ENCODE data around the gene CRELD1. TPM values are rescaled to one million over a fixed set of nuclear protein-coding genes. Genes with fewer than 3 reads are reported as not detected.

CRELD1 gene
- total RNA-seq, 1 donor from 2014 or later = 25.3 TPM

DNA sequence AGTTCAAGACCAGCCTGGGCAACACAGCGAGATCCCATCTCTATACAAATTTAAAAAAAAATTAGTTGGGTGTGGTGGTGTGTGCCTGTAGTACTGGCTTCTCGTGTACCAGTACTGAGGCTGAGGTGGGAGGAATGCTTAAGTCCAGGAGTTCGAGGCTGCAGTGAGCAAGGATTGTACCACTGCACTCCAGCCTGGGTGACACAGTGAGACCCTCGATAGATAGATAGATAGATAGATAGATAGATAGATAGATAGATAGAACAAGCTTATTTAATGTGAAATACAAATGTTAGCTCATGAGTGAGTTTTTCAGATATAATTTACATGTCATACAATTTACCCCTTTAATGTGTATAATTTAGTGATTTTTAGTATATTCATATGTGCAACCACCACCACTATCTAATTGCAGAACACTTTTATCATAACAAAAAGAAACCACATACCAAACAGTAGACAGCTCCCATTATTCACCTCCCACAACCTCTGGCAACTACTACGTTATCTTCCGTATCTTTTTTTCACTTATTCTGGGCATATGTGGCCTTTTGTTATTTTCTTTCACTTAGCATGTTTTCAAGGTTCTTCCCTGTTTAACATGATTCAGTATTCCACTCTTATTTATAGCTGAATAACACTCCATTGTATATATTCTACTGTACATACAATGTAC is 31.7 kb downstream of the CRELD1 start:
- H3K9me3 Mint-ChIP-seq (ENCODE audit: unreplicated experiment) = no peaks in the 10 kb centered on the region
- no peak for TF ChIP-seq CTCF (IDR thresholded peaks at IDR 0.05)
- H3K27ac Mint-ChIP-seq (ENCODE audit: unreplicated experiment) = no peak overlapping the region
- no peaks in the 10 kb centered on the region for H3K27me3 Mint-ChIP-seq (ENCODE audit: unreplicated experiment)
- DNase-seq (ENCODE audit: extremely low spot score, unreplicated experiment) = no peak
- no peak overlapping the region for H3K4me3 Mint-ChIP-seq (ENCODE audit: unreplicated experiment)
- H3K4me1 Mint-ChIP-seq (ENCODE audit: unreplicated experiment) = no peaks in the 10 kb centered on the region
- H3K36me3 Mint-ChIP-seq (ENCODE audit: unreplicated experiment) = peaks cover 42% of the 10 kb centered on the region

GRCh38 chr3:9966841-9967240 is 33.2 kb downstream of the CRELD1 start:
- no peak for DNase-seq (ENCODE audit: extremely low spot score, unreplicated experiment)
- no peaks in the 10 kb centered on the region for H3K4me1 Mint-ChIP-seq (ENCODE audit: unreplicated experiment)
- no peak overlapping the region for H3K27ac Mint-ChIP-seq (ENCODE audit: unreplicated experiment)
- H3K9me3 Mint-ChIP-seq (ENCODE audit: unreplicated experiment) = no peaks in the 10 kb centered on the region
- H3K36me3 Mint-ChIP-seq (ENCODE audit: unreplicated experiment) = peaks cover 48% of the 10 kb centered on the region
- no peak overlapping the region for H3K4me3 Mint-ChIP-seq (ENCODE audit: unreplicated experiment)
- H3K27me3 Mint-ChIP-seq (ENCODE audit: unreplicated experiment) = no peaks in the 10 kb centered on the region
- TF ChIP-seq CTCF (IDR thresholded peaks at IDR 0.05) = no peak

- H3K9me3 Mint-ChIP-seq (ENCODE audit: unreplicated experiment) = no peaks in the 10 kb centered on the region
- no peaks in the 10 kb centered on the region for H3K27me3 Mint-ChIP-seq (ENCODE audit: unreplicated experiment)
- H3K4me3 Mint-ChIP-seq (ENCODE audit: unreplicated experiment) = no peak overlapping the region
- DNase-seq (ENCODE audit: extremely low spot score, unreplicated experiment) = no peak
- H3K4me1 Mint-ChIP-seq (ENCODE audit: unreplicated experiment) = no peaks in the 10 kb centered on the region
- H3K27ac Mint-ChIP-seq (ENCODE audit: unreplicated experiment) = no peak overlapping the region
- H3K36me3 Mint-ChIP-seq (ENCODE audit: unreplicated experiment) = peaks cover 53% of the 10 kb centered on the region
- no peak for TF ChIP-seq CTCF (IDR thresholded peaks at IDR 0.05)
Measured at GRCh38 chr3:9969632-9970019, 36.0 kb downstream of the CRELD1 start.

GRCh38 chr3:9970020-9970652 is 36.5 kb downstream of the CRELD1 start:
- no peak overlapping the region for H3K4me3 Mint-ChIP-seq (ENCODE audit: unreplicated experiment)
- no peak overlapping the region for H3K27ac Mint-ChIP-seq (ENCODE audit: unreplicated experiment)
- no peaks in the 10 kb centered on the region for H3K4me1 Mint-ChIP-seq (ENCODE audit: unreplicated experiment)
- no peaks in the 10 kb centered on the region for H3K9me3 Mint-ChIP-seq (ENCODE audit: unreplicated experiment)
- H3K36me3 Mint-ChIP-seq (ENCODE audit: unreplicated experiment) = peaks cover 53% of the 10 kb centered on the region
- no peak for TF ChIP-seq CTCF (IDR thresholded peaks at IDR 0.05)
- no peaks in the 10 kb centered on the region for H3K27me3 Mint-ChIP-seq (ENCODE audit: unreplicated experiment)
- DNase-seq (ENCODE audit: extremely low spot score, unreplicated experiment) = no peak

All from osteocyte (in vitro differentiated cells).